Measurements from ENCODE around the gene KYAT1.
"Not testable (repeated sequence)": the region's sequence is repeated elsewhere in the genome, so short reads cannot be mapped to it uniquely, and the experiment has no call there.

KYAT1 gene

DNA sequence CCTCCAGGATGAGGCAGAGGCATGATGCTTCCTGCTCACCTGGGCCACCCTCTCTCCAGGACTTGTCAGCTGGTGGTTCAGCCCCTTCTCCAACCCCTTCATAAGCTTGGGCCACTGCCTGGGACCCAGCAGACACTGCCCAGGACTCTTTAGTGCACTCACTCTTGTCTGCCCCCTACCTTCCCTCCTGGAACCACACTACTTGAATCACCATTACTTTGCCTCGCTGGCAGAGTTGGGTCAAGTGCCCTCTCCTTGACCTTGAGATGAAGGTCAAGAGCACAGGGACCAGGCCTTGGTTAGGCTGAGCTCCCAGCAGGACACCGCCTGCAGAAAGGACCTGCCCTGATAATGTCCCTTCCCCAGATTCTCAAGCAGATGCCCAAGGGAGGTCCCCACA, 71.9 kb downstream of the KYAT1 start:
- DNase-seq: no peak

DNA sequence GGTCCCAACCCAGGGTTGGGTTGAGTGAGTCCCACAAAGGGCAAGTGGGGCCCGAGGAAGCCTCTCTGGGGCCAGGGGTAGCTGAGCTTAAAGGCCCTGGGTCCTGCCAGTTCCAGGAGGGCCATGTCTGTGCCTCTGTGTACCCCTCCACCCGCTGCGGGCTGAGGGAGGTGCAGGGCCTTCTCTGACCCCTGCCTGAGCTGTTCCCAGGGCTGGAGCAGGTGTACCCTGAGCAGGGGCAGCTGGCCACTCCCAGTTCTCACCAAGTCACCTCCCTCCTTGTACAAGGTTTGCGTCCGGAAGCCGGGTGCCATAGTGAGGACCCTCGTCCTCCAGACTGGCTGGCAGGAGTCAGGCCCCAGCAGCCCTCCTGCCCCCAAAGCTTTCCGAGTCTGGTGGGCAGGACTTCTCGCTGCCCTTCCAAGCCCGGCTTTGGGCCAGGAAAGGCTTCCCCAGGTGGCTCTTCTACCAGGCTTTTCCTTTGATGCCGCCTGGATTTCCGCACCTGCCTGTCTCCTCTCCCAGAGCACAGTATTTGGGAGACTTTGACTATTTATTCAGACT, 72.6 kb downstream of the KYAT1 start:
- DNase-seq: no peak

DNA sequence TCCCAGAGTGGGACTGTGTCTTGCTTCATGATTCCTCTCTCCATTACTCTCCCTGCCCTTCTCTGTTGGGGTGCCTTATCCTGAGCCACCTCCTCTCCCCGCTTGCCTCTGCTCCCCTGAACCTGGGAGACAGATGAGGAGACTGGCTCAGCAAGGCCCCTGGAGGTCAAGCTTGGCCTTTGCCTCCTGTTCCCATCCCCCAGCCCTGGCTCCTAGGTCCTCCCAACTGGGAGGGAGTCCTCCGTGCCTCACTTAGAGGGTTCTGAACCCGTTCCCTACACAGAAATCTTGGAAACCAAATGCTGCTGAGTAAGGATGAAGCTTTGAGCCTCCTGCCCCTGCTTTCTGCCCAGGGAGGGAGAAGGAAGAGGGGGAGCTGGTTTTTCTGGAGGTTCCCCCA, 73.2 kb downstream of the KYAT1 start:
- DNase-seq: no peak

DNA sequence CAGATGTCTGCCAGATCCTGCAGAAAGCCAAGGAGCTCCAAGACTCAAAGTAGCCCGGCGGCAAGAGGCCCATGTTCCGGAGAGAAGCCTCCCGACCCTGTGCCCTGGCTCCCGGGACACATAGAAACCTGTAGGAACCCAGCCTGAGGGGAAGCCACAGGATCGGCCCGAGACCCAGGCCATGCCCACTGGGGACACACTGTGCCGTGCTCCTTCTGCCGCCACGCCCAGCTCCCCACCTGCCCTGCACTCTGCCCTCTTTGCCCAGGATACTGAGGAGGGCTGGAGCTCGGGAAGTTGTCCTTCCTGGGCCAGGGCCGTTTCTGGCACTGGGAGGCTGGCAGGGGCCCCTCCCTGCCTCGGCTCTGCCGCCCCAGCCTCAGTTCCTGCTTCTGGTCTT, 73.9 kb downstream of the KYAT1 start:
- DNase-seq: no peak

DNA sequence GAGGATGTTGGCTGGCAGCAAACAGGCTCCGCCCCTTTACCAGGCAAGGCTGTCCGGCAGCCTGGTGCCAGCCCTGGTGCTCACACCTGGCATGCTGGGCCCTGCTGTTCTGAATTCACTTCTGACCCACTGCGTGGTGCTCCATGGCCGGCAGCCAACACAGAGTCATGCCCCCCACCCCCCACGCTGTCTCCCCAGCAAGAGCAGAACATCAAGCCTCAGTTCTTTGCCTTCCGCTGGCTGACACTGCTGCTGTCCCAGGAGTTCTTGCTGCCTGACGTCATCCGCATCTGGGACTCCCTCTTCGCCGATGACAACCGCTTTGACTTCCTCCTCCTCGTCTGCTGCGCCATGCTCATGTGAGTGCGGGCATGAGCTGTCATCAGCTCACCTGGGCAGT, 76.1 kb downstream of the KYAT1 start:
- no peak for DNase-seq

DNA sequence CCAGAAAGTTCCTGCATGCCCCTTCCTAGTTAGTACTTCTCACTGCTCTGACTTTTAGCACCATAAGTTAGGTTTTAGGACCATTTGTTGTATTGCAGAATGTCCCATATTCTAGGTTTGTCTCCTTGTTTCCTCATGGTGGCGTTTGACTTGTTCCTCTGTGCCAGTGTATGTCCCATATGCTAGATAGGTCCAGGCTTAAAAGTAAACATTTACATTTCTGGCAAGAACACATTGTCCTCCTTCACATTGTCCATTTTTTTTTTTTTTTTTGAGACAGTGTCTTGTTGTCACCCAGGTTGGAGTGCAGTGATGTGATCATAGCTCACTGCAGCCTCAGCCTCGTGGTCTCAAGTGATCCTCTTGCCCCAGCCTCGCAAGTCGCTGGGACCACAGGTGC, 79.3 kb downstream of the KYAT1 start:
- no peak for DNase-seq

DNA sequence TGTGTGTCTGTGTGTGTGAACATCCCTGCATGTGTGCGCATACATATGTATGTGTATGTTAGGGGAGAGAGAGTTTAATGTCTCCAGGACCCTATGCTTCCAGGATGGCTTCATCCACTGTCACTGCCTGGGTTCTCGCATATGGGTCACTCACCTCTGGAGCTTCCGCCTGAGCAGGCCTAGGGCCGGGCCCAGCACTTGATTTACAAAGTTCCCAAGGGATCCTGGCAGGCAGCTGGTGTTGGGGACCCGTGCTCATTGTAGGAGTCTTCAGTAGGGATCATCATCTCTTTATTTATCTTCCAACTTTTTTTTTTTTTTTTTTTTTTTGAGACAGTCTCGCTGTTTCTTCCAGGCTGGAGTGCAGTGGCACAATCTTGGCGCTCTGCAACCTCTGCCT, 81.7 kb downstream of the KYAT1 start:
- DNase-seq: no peak

DNA sequence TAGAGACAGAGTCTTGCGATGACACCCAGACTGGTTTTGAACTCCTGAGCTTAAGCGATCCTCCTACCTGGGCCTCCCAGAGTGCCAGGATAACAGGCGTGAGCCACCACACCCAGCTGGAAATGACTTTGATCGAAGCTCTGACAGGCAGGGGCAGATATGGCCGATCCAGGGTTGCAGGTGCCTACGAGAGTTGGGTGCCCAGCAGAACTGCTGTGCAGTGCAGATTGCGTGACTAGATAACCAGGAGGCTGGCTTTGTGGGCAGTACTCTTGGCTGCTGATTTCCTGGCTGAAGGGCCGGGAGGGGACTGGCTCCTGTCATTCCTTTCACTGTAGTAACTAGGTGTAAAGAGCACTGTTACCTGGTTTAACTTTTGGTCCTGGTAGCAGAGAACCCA, 82.9 kb downstream of the KYAT1 start:
- DNase-seq: no peak

DNA sequence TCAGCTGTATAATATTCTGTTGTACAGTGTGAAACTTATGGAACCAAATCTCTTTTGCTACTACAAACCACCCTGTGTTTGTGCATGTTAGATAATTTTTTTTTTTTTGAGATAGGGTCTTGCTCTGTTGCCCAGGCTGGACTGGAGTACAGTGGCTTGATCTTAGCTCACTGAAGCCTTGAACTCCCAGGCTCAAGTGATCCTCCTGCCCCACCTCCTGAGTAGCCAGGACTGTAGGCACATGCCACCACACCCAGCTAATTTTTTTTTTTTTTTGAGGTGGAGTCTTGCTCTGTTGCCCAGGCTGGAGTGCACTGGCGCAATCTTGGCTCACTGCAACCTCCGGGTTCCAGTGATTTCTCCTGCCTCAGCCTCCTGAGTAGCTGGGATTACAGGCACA, 86.8 kb downstream of the KYAT1 start:
- not testable (repeated sequence) for DNase-seq

DNA sequence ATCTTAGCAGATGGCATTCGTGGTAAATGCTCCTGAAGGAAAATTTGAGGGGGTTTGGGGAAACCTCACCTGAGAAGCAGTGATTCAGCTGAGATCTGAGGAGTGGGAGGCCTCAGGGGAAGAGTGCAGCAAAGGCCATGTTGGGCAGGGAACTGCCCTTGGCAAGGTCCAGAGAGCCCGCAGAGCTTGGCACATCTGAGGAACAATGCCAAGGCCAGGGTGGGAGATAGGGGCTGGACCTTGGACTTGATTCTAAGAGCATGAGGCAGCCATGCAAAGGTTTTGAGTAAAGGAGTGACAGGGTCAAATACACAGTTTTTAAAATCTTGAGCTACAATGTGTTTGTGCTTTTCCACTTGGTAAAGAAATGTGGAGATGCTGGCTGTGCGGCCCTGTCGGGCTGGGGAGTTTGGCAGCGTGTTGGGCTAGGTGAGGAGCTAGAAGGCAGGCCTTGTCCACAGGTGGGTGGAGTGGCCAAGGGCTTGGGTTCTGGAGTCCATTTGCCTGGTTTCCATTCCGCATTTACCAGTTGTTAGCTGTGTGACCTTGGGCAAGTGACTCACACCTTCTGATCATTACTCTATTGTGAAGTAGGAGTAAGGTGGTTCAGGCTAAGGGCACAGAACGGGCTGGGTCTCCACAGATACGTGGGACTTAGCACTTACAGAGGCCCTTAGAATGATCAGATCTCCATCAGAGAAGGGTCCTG, 88.6 kb downstream of the KYAT1 start:
- no peak for DNase-seq

DNA sequence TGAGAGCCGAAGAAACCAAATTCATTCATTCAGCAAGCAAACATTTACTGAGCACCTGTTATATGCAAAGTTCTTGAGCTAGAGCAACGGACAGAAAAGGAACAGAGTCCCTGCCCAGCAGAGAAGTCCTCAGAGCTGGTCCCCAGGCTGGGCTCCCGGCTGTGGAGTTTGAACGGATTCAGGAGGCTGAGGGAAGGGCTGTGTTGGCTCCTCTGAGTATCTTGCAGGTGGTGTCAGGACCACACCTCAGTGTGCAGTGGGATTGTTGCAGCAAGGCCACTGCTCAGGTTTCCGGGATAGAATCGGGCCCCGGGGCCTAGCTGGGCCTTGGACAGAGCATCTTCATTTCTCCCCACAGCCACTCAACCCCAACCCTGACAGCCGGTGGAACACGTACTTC, 89.6 kb downstream of the KYAT1 start:
- DNase-seq: no peak

DNA sequence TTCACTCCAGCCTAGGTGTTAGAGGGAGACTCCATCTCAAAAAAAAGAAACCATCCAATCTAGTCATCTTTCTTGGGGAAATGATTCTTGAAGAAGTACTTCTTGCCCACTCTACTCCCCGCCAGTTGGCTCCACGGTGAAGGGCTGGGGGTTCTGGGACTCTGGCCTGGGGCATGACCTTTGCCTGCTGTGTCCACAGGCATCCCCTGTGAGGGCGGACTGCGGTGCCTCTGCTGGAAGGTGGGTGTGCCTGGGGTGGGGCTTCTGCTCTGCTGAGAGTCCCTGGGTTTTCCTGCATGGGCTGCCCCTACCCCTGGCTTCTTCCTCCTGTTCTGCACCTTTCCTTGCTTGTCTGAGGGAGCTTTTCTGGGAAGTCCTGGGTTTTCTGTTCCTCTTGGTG, 91.2 kb downstream of the KYAT1 start:
- no peak for DNase-seq

DNA sequence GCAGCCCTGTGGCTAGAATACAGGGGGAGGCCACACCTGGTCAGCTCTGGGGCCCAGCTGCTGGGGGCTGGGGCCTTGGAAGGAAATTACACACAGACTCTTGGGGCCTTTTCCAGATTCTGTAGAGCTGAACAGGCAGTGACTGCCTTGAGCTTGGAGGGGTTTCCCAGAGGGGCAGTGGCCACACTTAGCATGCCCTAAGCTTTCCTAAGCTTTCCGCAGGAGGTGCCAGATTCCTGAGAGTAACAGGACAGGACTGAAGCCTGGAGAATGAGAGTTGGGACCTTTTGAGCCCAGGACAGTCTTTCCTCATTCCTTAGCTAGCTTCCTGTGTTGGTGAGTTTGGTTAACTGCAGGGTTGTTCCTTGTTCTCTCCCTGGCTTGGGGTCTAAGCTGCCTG, 93.3 kb downstream of the KYAT1 start:
- DNase-seq: no peak

DNA sequence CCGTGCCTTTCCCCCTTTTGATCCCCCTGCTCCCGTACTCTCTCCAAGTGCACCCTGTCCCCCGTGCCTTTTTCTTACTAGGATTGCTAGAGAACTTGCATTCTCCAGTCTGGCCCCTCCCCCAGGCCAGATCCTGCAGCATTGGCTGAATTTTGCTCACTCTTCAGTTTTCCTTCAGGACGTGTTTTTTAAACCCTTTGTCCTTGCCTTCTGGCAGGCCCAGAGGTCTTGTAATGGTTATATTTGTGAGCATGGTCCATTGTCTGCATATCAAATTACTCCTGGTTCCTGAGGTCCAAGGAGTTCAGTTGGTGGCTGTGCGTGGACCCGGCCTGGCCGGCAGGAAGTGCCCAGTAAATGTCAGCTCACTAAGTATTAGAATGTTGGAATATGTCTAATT, 94.1 kb downstream of the KYAT1 start:
- DNase-seq: peak; percentile 9

DNA sequence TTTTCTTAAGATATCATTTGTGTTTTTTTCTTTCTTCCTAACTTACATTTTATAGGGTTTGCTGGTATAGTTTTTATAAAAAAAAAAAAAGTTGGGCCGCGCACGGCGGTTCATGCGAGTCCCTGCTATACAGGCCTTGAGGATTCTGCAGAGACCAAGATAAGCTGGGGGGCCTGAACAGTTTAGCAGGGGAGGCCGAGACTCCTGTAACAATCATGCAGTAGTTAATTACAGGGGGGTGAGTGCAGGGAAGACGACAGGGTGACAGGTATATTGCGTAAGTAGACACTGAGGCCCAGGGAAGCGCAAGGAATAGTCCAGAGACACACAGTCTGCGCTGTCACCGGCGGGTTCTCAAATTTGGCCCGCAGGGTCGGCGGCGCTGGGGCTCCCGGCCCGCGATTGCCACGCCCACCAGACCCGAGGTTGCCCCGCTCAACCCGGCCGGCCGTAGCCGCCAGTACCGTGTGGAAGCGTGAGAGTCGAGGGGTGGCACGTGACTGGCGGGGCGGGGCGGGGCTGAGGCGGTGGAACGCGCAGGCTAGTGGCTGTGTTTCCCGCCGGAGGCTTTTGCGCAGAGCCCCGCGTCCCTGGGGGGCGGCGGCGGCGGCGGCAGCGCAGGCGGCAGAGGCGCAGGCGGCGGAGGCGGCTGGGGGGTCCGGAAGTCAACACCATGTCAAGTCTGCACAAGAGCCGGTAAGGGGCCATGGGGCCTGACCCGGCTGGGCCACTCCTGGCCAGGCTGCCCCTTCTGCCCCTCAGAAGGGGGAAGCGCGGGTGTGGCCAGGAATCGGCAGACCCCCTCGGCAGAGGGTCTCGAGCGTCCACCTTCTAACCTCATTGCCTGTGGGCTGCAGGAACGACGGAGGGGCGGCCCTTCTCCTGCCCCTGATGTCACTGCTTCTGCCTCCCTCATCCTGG, 94.8 kb downstream of the KYAT1 start, which contains the start of gene TBC1D13:
TBC1D13 (plus strand) TSS at position 573 of the 921 bp plus-strand sequence; CDS start at position 674, 101 bp downstream.
- DNase-seq: peak; percentile 93

DNA sequence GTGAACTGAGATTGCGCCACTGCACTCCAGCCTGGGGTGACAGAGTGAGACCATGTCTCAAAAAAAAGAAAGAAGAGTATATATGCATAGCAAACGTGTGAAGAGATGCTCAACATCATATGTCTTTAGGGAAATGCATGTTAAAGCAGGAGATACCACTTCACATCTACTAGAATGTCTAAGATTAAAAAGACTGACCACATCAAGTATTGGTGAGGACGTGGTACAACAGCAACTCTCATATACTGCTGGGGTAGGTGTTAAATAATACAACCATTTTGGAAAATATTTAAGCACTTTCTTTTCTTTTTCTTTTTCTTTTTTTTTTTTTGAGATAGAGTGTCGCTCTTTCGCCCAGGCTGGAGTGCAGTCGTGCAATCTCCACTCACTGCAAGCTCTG, 96.3 kb downstream of the KYAT1 start:
- no peak for DNase-seq
